ENCODE measurements around the gene ZMYND8.

Gene ZMYND8

GRCh38 chr20:47275548-47275947, 81.0 kb downstream of the ZMYND8 start:
- no peak for TF ChIP-seq CTCF (IDR thresholded peaks at IDR 0.05; ENCODE audit: low read depth, low read length)
- DNase-seq (ENCODE audit: extremely low read depth, low read depth): no peak

GRCh38 chr20:47274401-47275108, 81.9 kb downstream of the ZMYND8 start:
- peak; percentile 82 for DNase-seq (ENCODE audit: extremely low read depth, low read depth)

GRCh38 chr20:47273591-47274235, 82.8 kb downstream of the ZMYND8 start:
- no peak for TF ChIP-seq CTCF (IDR thresholded peaks at IDR 0.05; ENCODE audit: low read depth, low read length)
- DNase-seq (ENCODE audit: extremely low read depth, low read depth): no peak

More at GRCh38 chr20:47274401-47275108, 81.9 kb downstream of the ZMYND8 start:
- TF ChIP-seq CTCF (IDR thresholded peaks at IDR 0.05; ENCODE audit: low read depth, low read length): no peak

GRCh38 chr20:47272893-47273590, 83.5 kb downstream of the ZMYND8 start:
- TF ChIP-seq CTCF (IDR thresholded peaks at IDR 0.05; ENCODE audit: low read depth, low read length): peak; percentile 83
- DNase-seq (ENCODE audit: extremely low read depth, low read depth): no peak

GRCh38 chr20:47271046-47271615, 85.4 kb downstream of the ZMYND8 start:
- DNase-seq (ENCODE audit: extremely low read depth, low read depth): no peak

GRCh38 chr20:47269309-47270165, 87.0 kb downstream of the ZMYND8 start:
- no peak for TF ChIP-seq CTCF (IDR thresholded peaks at IDR 0.05; ENCODE audit: low read depth, low read length)
- no peak for DNase-seq (ENCODE audit: extremely low read depth, low read depth)

More at GRCh38 chr20:47271046-47271615, 85.4 kb downstream of the ZMYND8 start:
- TF ChIP-seq CTCF (IDR thresholded peaks at IDR 0.05; ENCODE audit: low read depth, low read length): no peak
